Duodenal mucosa (tissue), 2 donors: Measurements from ENCODE around the gene HSPE1.
"Not testable (repeated sequence)": the region's sequence is repeated elsewhere in the genome, so short reads cannot be mapped to it uniquely, and the experiment has no call there.

Source experiments
- H3K27ac ChIP-seq: one replicate; pipeline ENCODE4 v1.7.0; 2013; ENCODE audit warnings: low read depth, low read length
- H3K27me3 ChIP-seq, 2 donors: one replicate each; pipeline ENCODE4 v1.7.0; 2013; ENCODE audit warnings: low read length in 2 of 2, control low read depth in 1 of 2; ENCODE audit not compliant: insufficient read depth in 2 of 2, control insufficient read depth in 1 of 2
- H3K36me3 ChIP-seq, 2 donors: one replicate each; pipeline ENCODE4 v1.7.0; 2013; ENCODE audit warnings: low read length in 2 of 2, control low read depth in 1 of 2; ENCODE audit not compliant: insufficient read depth in 2 of 2, control insufficient read depth in 1 of 2
- H3K4me1 ChIP-seq, 2 donors: one replicate each; pipeline ENCODE4 v1.7.0; 2013; ENCODE audit warnings: low read length in 2 of 2, control low read depth in 1 of 2; ENCODE audit not compliant: insufficient read depth in 2 of 2, control insufficient read depth in 1 of 2
- H3K4me3 ChIP-seq, 2 donors: one replicate each; pipeline ENCODE4 v1.7.0; 2013; ENCODE audit warnings: low read length in 2 of 2, low read depth in 1 of 2
- H3K9ac ChIP-seq, 2 donors: one replicate each; pipeline ENCODE4 v1.7.0; 2013; ENCODE audit warnings: low read length in 2 of 2, low read depth in 1 of 2
- H3K9me3 ChIP-seq, 2 donors: one replicate each; pipeline ENCODE4 v1.7.0; 2013; ENCODE audit warnings: low read length in 2 of 2, control low read depth in 1 of 2; ENCODE audit not compliant: control insufficient read depth in 1 of 2

Gene HSPE1

GRCh38 chr2:197461057-197461456, 39.1 kb upstream of the HSPE1 start:
- no peak overlapping the region for H3K9ac ChIP-seq
- no peak overlapping the region for H3K27ac ChIP-seq
- peaks cover 14 to 33% of the 10 kb centered on the region in 2 donors for H3K36me3 ChIP-seq
- H3K4me3 ChIP-seq, result no peak overlapping the region
- H3K4me1 ChIP-seq, result peaks cover 6 to 9% of the 10 kb centered on the region in 2 donors
- H3K27me3 ChIP-seq, result no peaks in the 10 kb centered on the region
- no peaks in the 10 kb centered on the region for H3K9me3 ChIP-seq

DNA sequence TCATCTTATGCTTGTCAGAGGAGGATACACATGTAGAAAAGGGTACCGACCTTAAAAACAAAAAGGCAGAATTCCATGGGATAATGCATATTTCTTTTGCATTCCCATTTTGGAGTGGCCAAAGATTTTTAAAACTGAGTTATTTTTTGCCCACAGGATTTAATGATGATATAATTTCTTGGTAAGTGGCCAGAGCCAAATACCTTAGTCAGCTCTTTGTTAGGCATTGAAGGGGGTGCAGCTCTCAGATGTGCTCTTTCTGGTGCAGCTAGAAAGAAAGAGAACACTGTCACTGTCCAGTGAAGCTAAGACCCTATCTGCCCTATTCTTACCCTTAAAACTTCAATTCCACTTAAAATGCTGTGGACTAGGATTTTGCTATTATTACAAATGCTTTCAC, 36.0 kb upstream of the HSPE1 start:
- no peak overlapping the region for H3K27ac ChIP-seq
- H3K27me3 ChIP-seq, result no peaks in the 10 kb centered on the region
- peaks cover 6 to 9% of the 10 kb centered on the region in 2 donors for H3K4me1 ChIP-seq
- no peak overlapping the region for H3K4me3 ChIP-seq
- H3K36me3 ChIP-seq, result peaks cover 15 to 58% of the 10 kb centered on the region in 2 donors
- no peak overlapping the region for H3K9ac ChIP-seq
- H3K9me3 ChIP-seq, result no peaks in the 10 kb centered on the region

GRCh38 chr2:197472166-197472565, 28.0 kb upstream of the HSPE1 start:
- Histone ChIP-seq H3K4me3 (no peak overlapping the region), H3K9ac (no peak overlapping the region), H3K27me3 (no peaks in the 10 kb centered on the region), H3K27ac (no peak overlapping the region), H3K9me3 (no peaks in the 10 kb centered on the region), H3K4me1 (no peaks in the 10 kb centered on the region), H3K36me3 (peaks cover 16 to 73% of the 10 kb centered on the region in 2 donors)

DNA sequence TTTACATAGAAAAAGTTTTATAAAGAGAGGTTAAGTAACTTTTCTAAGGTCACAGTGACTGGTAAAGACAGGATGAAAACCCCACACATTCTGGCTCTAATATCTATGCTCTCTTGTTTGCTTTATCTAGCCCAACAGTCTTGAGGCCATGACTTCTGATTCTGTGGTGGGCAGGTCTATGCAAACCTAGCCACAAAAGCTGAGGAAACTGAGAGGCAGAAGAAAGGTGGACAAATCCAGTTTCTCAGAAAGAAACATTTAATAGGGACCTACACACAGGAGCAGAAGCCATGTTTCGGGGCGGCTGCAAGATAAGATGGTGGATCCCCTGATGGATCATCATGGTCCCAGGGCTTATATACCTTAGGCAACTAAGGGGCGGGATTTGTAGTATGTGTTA, 22.4 kb upstream of the HSPE1 start:
- Histone ChIP-seq H3K36me3 (peaks cover 12 to 49% of the 10 kb centered on the region in 2 donors), H3K27ac (no peak overlapping the region), H3K4me1 (no peaks in the 10 kb centered on the region), H3K9ac (no peak overlapping the region), H3K9me3 (no peaks in the 10 kb centered on the region), H3K4me3 (no peak overlapping the region), H3K27me3 (no peaks in the 10 kb centered on the region)

- Histone ChIP-seq H3K9ac (no peak overlapping the region), H3K27me3 (no peaks in the 10 kb centered on the region), H3K4me3 (no peak overlapping the region), H3K4me1 (no peaks in the 10 kb centered on the region), H3K9me3 (peaks cover 4 to 8% of the 10 kb centered on the region in 2 donors), H3K36me3 (peaks cover 6 to 31% of the 10 kb centered on the region in 2 donors), H3K27ac (no peak overlapping the region)
Observed at GRCh38 chr2:197480165-197481036, 19.8 kb upstream of the HSPE1 start.

- H3K9ac ChIP-seq, H3K27ac ChIP-seq, H3K9me3 ChIP-seq, H3K27me3 ChIP-seq, H3K4me3 ChIP-seq, H3K4me1 ChIP-seq: not testable (repeated sequence)
- H3K36me3 ChIP-seq, result peaks cover 25 to 43% of the 10 kb centered on the region in 2 donors
Observed at GRCh38 chr2:197484248-197484647, 15.9 kb upstream of the HSPE1 start.

GRCh38 chr2:197486175-197486574, 14.0 kb upstream of the HSPE1 start:
- no peak overlapping the region for H3K9ac ChIP-seq
- H3K4me1 ChIP-seq, result no peaks in the 10 kb centered on the region
- peaks cover 28 to 57% of the 10 kb centered on the region in 2 donors for H3K36me3 ChIP-seq
- no peak overlapping the region for H3K27ac ChIP-seq
- no peaks in the 10 kb centered on the region for H3K27me3 ChIP-seq
- peaks cover 4 to 8% of the 10 kb centered on the region in 2 donors for H3K9me3 ChIP-seq
- H3K4me3 ChIP-seq, result no peak overlapping the region

GRCh38 chr2:197487385-197487784, 12.8 kb upstream of the HSPE1 start:
- Histone ChIP-seq H3K4me3 (no peak overlapping the region), H3K27ac (no peak overlapping the region), H3K9ac (no peak overlapping the region), H3K27me3 (no peaks in the 10 kb centered on the region), H3K36me3 (peaks cover 34 to 69% of the 10 kb centered on the region in 2 donors), H3K9me3 (peaks cover 4 to 8% of the 10 kb centered on the region in 2 donors), H3K4me1 (no peaks in the 10 kb centered on the region)

GRCh38 chr2:197495433-197496134, 4.6 kb upstream of the HSPE1 start:
- Histone ChIP-seq H3K9ac (no peak overlapping the region), H3K4me3 (no peak overlapping the region), H3K27me3 (no peaks in the 10 kb centered on the region), H3K9me3 (no peaks in the 10 kb centered on the region), H3K4me1 (peaks cover 28 to 31% of the 10 kb centered on the region in 2 donors), H3K36me3 (peaks cover 34 to 64% of the 10 kb centered on the region in 2 donors), H3K27ac (no peak overlapping the region)

GRCh38 chr2:197496695-197497094, 3.5 kb upstream of the HSPE1 start:
- H3K27me3 ChIP-seq, result no peaks in the 10 kb centered on the region
- H3K9ac ChIP-seq, result no peak overlapping the region
- H3K4me3 ChIP-seq, result no peak overlapping the region
- peaks cover 30 to 31% of the 10 kb centered on the region in 2 donors for H3K4me1 ChIP-seq
- peaks cover 29 to 54% of the 10 kb centered on the region in 2 donors for H3K36me3 ChIP-seq
- no peak overlapping the region for H3K27ac ChIP-seq
- H3K9me3 ChIP-seq, result no peaks in the 10 kb centered on the region
